HG03439 (cell line): ENCODE measurements around the gene EIF4G2.

ENCODE experiments used
- ATAC-seq: cut with Tn5 transposase; IDR thresholded peaks from one replicate; pipeline ENCODE4 v1.9.1; 2021; ENCODE audit warnings: mild to moderate bottlenecking, moderate library complexity; ENCODE audit not compliant: unreplicated experiment

Gene EIF4G2

GRCh38 chr11:10809373-10810160 is 841 bp upstream of the EIF4G2 start:
- peak; percentile 24 for ATAC-seq

DNA sequence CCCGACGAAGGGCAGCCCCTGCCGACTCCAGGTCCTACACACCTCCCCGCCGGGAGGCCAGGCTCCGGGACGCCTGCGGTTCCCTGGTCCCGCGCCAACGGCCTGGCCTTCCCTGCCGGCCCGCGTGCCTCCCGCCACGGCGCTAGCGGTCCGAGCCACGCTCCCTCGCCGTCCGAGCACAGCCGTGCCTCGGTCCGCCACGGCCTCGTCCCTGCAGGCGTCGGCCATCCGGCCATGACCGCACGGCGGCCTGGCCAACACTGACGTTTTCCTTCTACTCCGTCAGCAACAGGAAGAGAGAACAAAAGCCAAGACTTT is 532 bp downstream of the EIF4G2 start:
- ATAC-seq, result peak; percentile 10

- no peak for ATAC-seq
These were observed 1.1 kb downstream of the EIF4G2 start for GRCh38 chr11:10807493-10808234.

- ATAC-seq, result no peak
These were observed 2.5 kb downstream of the EIF4G2 start for GRCh38 chr11:10806206-10806605.

DNA sequence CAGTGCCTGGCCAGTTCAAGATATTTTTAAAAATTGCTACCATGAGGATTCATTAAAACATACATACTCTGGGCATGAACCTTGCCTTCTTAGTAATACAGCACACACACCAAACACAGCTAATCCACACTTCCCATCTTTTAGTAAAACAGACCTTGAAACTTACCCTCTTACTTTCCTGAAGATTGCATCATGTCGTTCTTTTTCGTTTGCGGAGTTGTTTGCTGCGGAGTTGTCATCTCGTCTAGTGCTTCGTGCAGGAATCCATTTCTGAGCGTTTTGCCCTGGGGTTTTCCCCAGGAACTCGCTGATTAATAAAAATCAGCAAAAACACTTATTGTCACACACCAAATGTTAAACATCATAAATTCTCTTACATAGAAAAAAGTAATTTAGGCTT is 3.0 kb downstream of the EIF4G2 start:
- ATAC-seq, result no peak

GRCh38 chr11:10803676-10804075 is 5.0 kb downstream of the EIF4G2 start:
- no peak for ATAC-seq

DNA sequence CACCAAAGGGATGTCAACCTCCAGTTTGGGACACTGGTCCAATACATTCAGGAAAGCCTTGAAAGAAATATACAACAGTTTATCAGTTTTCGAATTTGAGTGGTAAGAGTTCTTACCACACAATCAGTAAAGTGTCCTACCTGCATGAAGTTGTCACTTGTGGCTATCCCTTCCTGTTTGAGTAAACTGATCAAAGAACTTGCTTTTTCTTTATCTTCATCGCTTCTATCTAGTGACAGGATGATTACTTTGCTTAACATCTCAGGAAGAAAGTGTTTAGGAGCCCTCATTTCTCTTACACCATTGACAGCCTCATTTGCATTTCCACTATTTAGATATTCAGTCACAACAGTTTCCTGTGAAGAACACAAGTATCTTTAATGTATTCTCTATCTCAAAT is 8.4 kb downstream of the EIF4G2 start:
- no peak for ATAC-seq

DNA sequence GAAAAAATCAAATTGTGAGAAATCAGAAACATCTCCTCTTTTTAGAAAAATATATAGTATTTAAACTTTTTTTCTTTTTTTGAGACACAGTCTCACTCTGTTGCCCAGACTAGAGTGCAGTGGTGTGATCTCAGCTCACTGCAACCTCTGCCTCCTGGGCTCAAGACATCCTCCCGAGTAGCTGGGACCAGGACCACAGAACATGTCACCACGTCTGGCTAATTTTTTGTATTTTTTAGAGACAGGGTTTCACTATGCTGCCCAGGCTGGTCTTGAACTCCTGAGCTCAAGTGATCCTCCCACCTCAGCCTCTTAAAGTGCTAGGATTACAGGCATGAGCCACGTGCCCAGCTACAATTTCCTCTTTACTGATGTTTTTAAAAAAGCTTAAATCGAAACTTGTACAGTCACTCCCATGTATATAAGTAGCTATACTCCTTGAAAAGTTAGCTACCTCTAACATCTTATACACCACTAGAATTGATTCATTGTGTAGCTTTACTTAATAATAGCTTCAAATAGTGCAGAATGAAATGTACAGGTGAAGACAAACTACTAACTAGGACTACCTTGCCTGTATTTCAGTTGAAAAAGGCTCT is 10.3 kb downstream of the EIF4G2 start:
- ATAC-seq, result no peak

DNA sequence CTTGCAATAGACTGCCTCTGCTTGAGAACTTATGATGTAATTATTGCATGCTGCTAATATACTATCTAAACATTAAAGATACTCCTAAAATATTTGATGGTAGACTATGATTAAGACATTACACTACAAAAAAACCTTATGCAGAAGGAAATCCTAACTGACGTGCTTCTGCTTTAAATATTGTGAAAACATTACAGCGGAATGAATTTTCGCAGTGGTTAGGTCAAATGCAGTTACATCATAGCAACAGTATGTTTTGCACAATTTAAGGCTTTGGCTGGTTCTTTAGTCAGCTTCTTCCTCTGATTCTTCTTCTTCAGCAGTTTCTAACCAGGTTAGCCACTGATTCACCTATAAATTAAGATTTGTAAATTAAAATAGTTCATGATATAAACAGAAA is 11.2 kb downstream of the EIF4G2 start:
- no peak for ATAC-seq

- no peak for ATAC-seq
These were observed 11.7 kb downstream of the EIF4G2 start for GRCh38 chr11:10797001-10797400.

DNA sequence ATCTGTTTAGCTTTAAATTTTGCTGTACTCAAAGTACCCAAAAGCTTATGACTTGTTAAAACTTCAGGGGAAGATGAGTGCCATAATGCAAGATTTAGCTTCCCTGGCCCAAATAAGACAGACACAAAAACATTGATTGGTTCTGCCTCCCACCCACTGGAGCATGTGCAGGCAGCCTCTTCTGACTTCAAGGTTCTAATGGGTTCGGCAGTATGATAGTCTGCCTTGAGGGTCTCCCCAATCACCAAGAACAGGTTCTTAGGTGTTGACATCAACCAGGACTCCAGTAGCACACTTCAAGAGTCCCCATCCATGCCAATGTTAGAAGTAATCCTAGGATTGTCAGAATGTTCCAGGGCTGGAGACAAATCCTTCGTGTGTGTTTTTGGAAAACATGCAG is 12.5 kb downstream of the EIF4G2 start:
- ATAC-seq, result no peak

DNA sequence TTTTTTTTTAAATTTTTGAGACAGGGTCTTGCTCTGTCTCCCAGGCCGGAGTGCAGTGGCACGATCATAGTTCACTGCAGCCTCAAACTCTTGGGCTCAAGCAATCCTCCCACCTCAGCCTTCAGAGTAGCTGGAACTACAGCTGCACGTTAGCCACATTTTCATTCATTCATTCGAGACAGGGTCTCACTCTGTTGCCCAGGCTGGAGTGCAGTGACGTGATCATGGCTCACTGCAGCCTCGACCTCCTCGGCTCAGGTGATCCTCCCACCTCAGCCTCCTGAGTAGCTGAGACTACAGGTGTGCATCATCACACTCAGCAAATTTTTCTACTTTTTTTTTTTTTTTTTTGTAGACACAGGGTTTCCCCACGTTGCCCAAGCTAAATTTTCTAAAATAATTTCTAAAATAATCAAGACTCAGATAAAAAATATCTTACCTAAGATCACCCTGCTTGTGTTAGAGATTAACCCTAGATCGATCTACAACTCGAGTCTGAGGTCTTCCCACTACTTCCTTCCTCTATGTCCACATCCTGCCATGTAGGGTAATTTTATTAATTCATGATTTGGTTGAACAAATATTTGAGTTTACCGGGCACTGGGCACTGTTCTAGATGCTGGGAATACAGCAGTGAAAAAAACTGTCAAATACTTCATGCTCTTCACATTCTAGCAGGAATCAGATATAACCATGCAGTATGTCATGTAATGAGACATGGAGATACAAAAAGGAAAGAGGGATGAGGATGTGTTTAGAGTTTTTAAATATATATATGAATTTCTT is 15.1 kb downstream of the EIF4G2 start:
- ATAC-seq, result no peak

DNA sequence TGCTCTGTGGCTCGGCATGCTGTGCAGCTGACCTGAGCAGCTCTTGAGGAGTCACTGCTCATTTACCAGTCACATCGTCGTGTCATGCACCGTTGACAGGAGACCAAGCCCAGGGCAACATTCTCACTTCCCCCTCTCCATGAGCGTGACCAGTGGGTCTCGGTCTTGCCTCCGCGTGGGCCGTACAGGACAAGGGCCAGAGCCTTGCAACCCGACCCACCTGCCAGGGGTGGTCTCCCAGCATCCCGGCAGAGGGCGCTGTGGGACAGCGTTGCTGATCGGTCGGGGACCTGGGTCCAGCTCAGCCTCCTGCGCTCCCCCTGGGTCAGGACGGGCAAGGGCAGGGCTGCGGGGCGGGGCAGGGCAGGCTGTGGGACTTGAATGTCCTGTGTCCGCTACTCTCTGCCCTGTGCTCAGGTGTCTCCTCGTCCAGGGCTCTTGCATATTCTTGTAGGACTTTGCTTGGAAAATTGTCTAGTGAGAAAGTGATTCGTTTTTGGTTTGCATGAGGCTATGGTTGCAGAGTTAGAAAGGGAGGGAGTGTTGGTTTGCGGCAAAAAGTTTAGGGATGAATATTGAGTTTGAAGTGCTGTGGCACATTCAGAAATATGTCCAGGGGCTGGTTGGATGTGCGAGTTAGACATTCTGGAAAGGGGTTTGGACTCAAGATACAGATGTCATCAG is 16.2 kb downstream of the EIF4G2 start:
- peak; percentile 79 for ATAC-seq

DNA sequence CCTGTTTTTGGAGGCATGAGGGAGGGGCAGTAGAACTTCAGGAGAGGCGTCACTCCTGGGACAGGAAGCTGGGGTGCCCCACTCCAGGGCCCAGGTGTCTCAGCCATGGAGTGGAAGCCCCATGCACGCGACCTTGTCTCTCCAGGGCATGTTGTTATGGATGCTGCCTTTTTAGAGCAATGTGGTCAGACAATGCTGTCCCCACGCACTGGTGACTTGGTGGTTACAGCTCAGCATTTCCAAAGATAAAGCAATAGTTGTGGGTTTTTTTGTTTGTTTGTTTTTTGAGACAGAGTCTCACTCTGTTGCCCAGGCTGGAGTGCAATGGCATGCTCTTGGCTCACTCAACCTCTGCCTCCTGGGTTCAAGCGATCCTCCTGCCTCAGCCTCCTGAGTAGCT is 22.3 kb downstream of the EIF4G2 start:
- no peak for ATAC-seq

DNA sequence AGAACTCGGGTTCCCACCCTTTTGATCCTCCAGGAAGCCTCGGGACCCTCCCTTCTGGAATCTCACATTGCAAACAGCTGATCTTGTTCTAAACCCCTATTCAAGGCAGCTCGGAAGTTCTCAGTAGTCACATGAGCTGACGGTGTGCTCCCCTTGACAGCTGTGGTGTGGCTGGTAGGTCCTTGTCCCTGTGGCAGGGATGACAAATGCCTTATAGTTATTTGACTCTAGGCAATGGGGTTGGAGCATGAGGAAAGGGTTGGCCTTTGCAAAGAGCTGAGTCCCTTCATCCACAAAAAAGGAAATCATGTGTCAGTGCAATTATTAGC is 23.6 kb downstream of the EIF4G2 start:
- no peak for ATAC-seq

- ATAC-seq, result no peak
These were observed 24.2 kb downstream of the EIF4G2 start for GRCh38 chr11:10784232-10785145.

DNA sequence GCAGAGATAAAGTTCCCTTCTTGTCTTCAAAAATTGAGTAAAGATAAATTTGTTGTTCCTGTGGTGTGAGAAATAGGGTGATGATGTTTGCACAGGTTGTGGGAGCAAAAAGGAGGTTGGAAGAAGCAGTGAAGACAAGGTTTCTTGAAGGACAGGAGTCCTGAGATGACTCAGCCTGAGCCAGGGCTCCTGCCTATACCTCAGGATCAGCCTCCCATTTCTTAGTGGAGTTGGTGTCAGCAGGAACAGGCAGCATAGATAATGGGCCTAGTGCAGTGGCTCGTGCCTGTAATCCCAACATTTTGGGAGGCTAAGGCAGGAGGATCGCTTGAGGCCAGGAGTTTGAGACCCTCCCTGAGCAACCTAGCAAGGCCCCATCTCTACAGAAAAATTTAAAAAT is 28.7 kb downstream of the EIF4G2 start:
- no peak for ATAC-seq

- ATAC-seq, result no peak
These were observed 29.6 kb downstream of the EIF4G2 start for GRCh38 chr11:10779086-10779485.

DNA sequence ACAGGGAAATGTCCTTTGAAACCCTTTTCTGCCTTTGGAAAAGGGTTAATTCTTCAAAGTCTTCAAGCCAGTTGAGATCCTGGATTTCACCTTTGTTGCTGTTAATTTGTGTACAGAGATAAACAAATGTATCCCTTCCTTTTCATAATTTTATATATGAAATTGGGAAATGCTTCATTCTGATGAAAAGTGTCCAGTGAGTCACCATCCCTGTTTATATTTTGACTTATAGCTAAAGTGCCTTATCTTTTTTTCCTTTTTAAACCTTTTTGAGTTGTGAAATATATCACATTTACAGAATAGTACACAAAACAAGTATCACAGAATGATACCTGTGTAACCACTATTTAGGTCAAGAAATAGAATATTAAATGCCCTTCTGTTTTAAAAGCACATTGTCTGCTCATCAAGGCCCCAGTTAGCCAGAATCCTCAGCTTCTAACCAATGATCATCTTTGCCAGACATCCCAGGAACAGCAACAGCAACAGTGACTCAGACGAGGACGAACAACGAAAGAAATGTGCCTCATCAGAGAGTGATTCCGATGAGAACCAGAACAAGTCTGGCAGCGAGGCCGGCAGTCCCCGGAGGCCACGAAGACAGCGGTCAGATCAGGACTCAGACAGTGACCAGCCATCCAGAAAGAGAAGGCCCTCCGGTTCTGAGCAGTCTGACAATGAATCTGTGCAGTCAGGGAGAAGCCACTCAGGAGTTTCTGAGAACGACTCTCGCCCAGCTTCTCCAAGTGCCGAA is 30.3 kb downstream of the EIF4G2 start:
- ATAC-seq, result no peak
